GM23338 (cell line): ENCODE results near the gene SQSTM1. TPM values are rescaled to one million over a fixed set of nuclear protein-coding genes. Genes with fewer than 3 reads are reported as not detected.

Experiments
- ATAC-seq: fragments of 200-7000 bp; cut with Tn5 transposase; 3 replicates; pipeline ENCODE4 v1.9.1; 2020
- DNase-seq: peaks from one replicate; pipeline ENCODE4 v3.0.0-alpha.2; 2015; ENCODE audit warnings: low spot score
- H2AFZ ChIP-seq: fragments of 200-600 bp; sonication (generic); 2 replicates; pipeline ENCODE4 v1.8.0; 2016; ENCODE audit warnings: antibody characterized with exemption, mild to moderate bottlenecking, moderate library complexity
- H3F3A ChIP-seq: fragments of 200-600 bp; sonication (generic); replicated peaks from 2 replicates; pipeline ENCODE4 v1.8.0; 2017; ENCODE audit warnings: antibody characterized with exemption, mixed run types, low read depth
- H3K27ac ChIP-seq: fragments of 200-600 bp; sonication (generic); 2 replicates; pipeline ENCODE4 v1.6.1; 2016; ENCODE audit warnings: low read depth
- H3K27me3 ChIP-seq: fragments of 200-600 bp; sonication (generic); 2 replicates; pipeline ENCODE4 v1.8.0; 2016; ENCODE audit warnings: mild to moderate bottlenecking, mixed run types, moderate library complexity; ENCODE audit not compliant: insufficient read depth
- H3K36me3 ChIP-seq: fragments of 200-600 bp; sonication (generic); 2 replicates; pipeline ENCODE4 v1.8.0; 2016; ENCODE audit warnings: mild to moderate bottlenecking; ENCODE audit not compliant: insufficient read depth
- H3K4me1 ChIP-seq: fragments of 200-600 bp; sonication (generic); 2 replicates; pipeline ENCODE4 v1.8.0; 2016; ENCODE audit warnings: mild to moderate bottlenecking, moderate library complexity; ENCODE audit not compliant: insufficient read depth
- H3K4me2 ChIP-seq: fragments of 200-600 bp; sonication (generic); 2 replicates; pipeline ENCODE4 v1.7.1; 2017; ENCODE audit warnings: mixed run types
- H3K4me3 ChIP-seq: fragments of 200-600 bp; sonication (generic); 2 replicates; pipeline ENCODE4 v1.6.1; 2016; ENCODE audit warnings: mixed run types
- H3K79me2 ChIP-seq: fragments of 200-600 bp; sonication (generic); replicated peaks from 2 replicates; pipeline ENCODE4 v1.8.0; 2017; ENCODE audit warnings: mild to moderate bottlenecking; ENCODE audit not compliant: insufficient read depth
- H3K9me2 ChIP-seq: fragments of 200-600 bp; sonication (generic); 2 replicates; pipeline ENCODE4 v1.8.0; 2017; ENCODE audit not compliant: insufficient read depth
- H4K20me1 ChIP-seq: fragments of 200-600 bp; sonication (generic); replicated peaks from 2 replicates; pipeline ENCODE4 v1.8.0; 2017; ENCODE audit warnings: mild to moderate bottlenecking; ENCODE audit not compliant: insufficient read depth
- H3K27ac Mint-ChIP-seq: 2 replicates; pipeline ENCODE4 v1.8.0; 2020; ENCODE audit warnings: inconsistent platforms, mild to moderate bottlenecking, moderate library complexity, mixed read lengths
- H3K27me3 Mint-ChIP-seq: 3 replicates; pipeline ENCODE4 v1.8.0; 2022; ENCODE audit warnings: low read depth, mild to moderate bottlenecking, moderate library complexity, mixed read lengths, inconsistent platforms; ENCODE audit not compliant: insufficient read depth, poor library complexity
- H3K36me3 Mint-ChIP-seq: 3 replicates; pipeline ENCODE4 v1.8.0; 2021; ENCODE audit warnings: low read depth, mild to moderate bottlenecking, inconsistent platforms, moderate library complexity, mixed read lengths
- H3K4me1 Mint-ChIP-seq: 3 replicates; pipeline ENCODE4 v1.8.0; 2020; ENCODE audit warnings: mild to moderate bottlenecking, inconsistent platforms, mixed read lengths
- H3K4me3 Mint-ChIP-seq: 3 replicates; pipeline ENCODE4 v1.8.0; 2021; ENCODE audit warnings: moderate library complexity, mild to moderate bottlenecking, inconsistent platforms, mixed read lengths
- H3K9me3 Mint-ChIP-seq: 3 replicates; pipeline ENCODE4 v1.8.0; 2020; ENCODE audit warnings: moderate library complexity, mild to moderate bottlenecking, inconsistent platforms, mixed read lengths
- CREB1 ChIP-seq: fragments of 250-450 bp; sonication (Bioruptor Pico); IDR thresholded peaks from 2 replicates; pipeline ENCODE4 v1.5.0; 2020; ENCODE audit warnings: low read depth, mild to moderate bottlenecking, moderate library complexity
- POLR2AphosphoS5 ChIP-seq: IDR thresholded peaks from 2 replicates; pipeline ENCODE4 v1.6.1; 2016; ENCODE audit warnings: antibody characterized with exemption, low read depth
- ZNF331 ChIP-seq: fragments of 250-450 bp; sonication (Bioruptor Pico); IDR thresholded peaks from 2 replicates; pipeline ENCODE4 v1.5.0; 2020; ENCODE audit warnings: low read depth, mild to moderate bottlenecking, moderate library complexity
- polyA plus RNA-seq: library from polyadenylated mRNA; unstranded; fragments of >200 nt; fragmentation: Nextera tagmentation; extraction: Ambion mirVana; gene quantifications from 2 replicates; pipeline ENCODE4 v1.2.1, GENCODE V29; 2016
- total RNA-seq: library from RNA; depleted of rRNA; stranded (reverse); fragments of >200 nt; shearing (Covaris generic); gene quantifications from 2 replicates; pipeline ENCODE4 v1.2.3, GENCODE V29; 2014
- TF ChIP-seq, protein P1 (sequence below), 2 experiments: fragments of 200-600 bp in 1 of 2; sonication (generic) in 1 of 2; conservative IDR thresholded peaks; 2 replicates each; pipeline versions ENCODE4 v1.5.1 to v1.6.1; 2016 to 2017; ENCODE audit warnings: antibody characterized with exemption in 2 of 2, low read depth in 2 of 2, mild to moderate bottlenecking in 2 of 2, moderate library complexity in 1 of 2
- TF ChIP-seq, protein P2 (sequence below): IDR thresholded peaks from 2 replicates; pipeline ENCODE4 v1.6.1; 2016; ENCODE audit warnings: antibody characterized with exemption

SQSTM1 gene
- total and polyA plus RNA-seq, 2 experiments from 2014 or later: 58.0 to 92.6 TPM

DNA sequence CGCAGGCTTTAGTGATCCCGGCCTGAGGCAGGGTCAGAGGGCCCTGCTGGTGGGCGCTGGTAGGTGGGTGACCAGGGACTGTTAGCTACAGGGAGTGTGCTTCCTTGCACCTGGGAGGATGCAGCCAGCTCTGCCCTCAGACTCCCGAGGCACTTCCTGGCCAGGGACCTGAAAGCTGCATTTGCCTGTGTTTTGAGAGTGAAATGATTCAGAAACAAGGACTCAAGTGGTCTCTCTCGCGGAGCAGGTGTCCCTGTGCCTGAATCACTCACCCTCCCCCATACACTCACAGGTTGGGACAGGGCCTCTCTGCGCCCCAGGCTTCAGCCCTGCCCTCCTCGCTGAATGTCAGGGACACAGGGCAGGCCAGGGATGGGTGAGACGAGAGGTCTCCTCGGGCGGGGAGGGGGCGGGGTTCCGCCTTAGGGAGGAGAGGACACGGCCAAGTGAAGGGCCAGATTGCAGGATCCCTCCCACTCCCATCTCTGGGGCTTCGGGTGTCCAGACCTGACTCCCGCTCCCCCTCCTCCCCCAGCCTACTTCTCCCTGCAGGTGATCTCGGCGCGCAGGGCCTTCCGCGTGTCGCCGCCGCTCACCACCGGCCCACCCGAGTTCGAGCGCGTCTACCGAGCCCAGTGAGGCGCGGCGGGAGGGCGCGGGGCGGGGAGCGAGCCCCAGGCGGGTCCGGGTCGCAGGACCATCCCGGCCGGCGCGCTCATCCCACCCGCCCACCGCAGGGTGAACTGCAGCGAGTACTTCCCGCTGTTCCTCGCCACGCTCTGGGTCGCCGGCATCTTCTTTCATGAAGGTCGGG is 25.4 kb upstream of the SQSTM1 start:
- Histone ChIP-seq H4K20me1 (no peaks in the 10 kb centered on the region; the same call in 1 of the 2 replicates), H3K4me1 (peaks cover 11% of the 10 kb centered on the region; the same call in 1 of the 2 replicates), H3K4me2 (peak overlapping the region; percentile 89), H3K27ac (no peak overlapping the region), H3K36me3 (no peaks in the 10 kb centered on the region; the same call in 1 of the 2 replicates), H3K27me3 (no peaks in the 10 kb centered on the region), H3K9me2 (no peaks in the 10 kb centered on the region), H2AFZ (peak overlapping the region; percentile 84), H3F3A (peaks cover 10% of the 10 kb centered on the region), H3K79me2 (no peaks in the 10 kb centered on the region), H3K4me3 (peak overlapping the region; percentile 84)
- peaks cover 13% of the 10 kb centered on the region; the same call in 2 of the 3 replicates for H3K4me1 Mint-ChIP-seq
- DNase-seq: peak; percentile 78
- peak; percentile 36 for ATAC-seq
- peaks cover 13% of the 10 kb centered on the region for H3K27me3 Mint-ChIP-seq
- TF ChIP-seq CREB1 (CRISPR knock-in tag) (no peak), ZNF331 (CRISPR knock-in tag) (no peak), POLR2AphosphoS5 (peak; percentile 28; the same call in 1 of the 2 replicates)
- no peak overlapping the region for H3K27ac Mint-ChIP-seq
- H3K4me3 Mint-ChIP-seq: peak overlapping the region; percentile 75
- H3K36me3 Mint-ChIP-seq: peaks cover 28% of the 10 kb centered on the region
- H3K9me3 Mint-ChIP-seq: no peaks in the 10 kb centered on the region

- TF ChIP-seq ZNF331 (CRISPR knock-in tag): no peak
- TF ChIP-seq, protein P1, sequence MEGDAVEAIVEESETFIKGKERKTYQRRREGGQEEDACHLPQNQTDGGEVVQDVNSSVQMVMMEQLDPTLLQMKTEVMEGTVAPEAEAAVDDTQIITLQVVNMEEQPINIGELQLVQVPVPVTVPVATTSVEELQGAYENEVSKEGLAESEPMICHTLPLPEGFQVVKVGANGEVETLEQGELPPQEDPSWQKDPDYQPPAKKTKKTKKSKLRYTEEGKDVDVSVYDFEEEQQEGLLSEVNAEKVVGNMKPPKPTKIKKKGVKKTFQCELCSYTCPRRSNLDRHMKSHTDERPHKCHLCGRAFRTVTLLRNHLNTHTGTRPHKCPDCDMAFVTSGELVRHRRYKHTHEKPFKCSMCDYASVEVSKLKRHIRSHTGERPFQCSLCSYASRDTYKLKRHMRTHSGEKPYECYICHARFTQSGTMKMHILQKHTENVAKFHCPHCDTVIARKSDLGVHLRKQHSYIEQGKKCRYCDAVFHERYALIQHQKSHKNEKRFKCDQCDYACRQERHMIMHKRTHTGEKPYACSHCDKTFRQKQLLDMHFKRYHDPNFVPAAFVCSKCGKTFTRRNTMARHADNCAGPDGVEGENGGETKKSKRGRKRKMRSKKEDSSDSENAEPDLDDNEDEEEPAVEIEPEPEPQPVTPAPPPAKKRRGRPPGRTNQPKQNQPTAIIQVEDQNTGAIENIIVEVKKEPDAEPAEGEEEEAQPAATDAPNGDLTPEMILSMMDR (conservative IDR thresholded peaks at IDR 0.05; ENCODE audit: low read depth in 2 of 2): peak in 1 of 2 experiments; percentile 75
- TF ChIP-seq CREB1 (CRISPR knock-in tag): peak; percentile 33; the same call in 1 of the 2 replicates
- TF ChIP-seq POLR2AphosphoS5: peak; percentile 51
- TF ChIP-seq, protein P2, sequence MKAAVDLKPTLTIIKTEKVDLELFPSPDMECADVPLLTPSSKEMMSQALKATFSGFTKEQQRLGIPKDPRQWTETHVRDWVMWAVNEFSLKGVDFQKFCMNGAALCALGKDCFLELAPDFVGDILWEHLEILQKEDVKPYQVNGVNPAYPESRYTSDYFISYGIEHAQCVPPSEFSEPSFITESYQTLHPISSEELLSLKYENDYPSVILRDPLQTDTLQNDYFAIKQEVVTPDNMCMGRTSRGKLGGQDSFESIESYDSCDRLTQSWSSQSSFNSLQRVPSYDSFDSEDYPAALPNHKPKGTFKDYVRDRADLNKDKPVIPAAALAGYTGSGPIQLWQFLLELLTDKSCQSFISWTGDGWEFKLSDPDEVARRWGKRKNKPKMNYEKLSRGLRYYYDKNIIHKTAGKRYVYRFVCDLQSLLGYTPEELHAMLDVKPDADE: no peak
- peaks cover 13% of the 10 kb centered on the region; the same call in 2 of the 3 replicates for H3K4me1 Mint-ChIP-seq
- Histone ChIP-seq H3K9me2 (no peaks in the 10 kb centered on the region), H3K4me2 (peak overlapping the region; percentile 89), H4K20me1 (no peaks in the 10 kb centered on the region; the same call in 1 of the 2 replicates), H3K27ac (no peak overlapping the region), H2AFZ (peak overlapping the region; percentile 84; the same call in 1 of the 2 replicates), H3K4me1 (peaks cover 11% of the 10 kb centered on the region; the same call in 1 of the 2 replicates), H3F3A (peaks cover 10% of the 10 kb centered on the region), H3K4me3 (peak overlapping the region; percentile 84), H3K36me3 (no peaks in the 10 kb centered on the region; the same call in 1 of the 2 replicates), H3K27me3 (no peaks in the 10 kb centered on the region), H3K79me2 (no peaks in the 10 kb centered on the region)
- peak overlapping the region; percentile 75 for H3K4me3 Mint-ChIP-seq
- peak; percentile 71 for ATAC-seq
- DNase-seq: peak; percentile 90
- H3K27me3 Mint-ChIP-seq: peaks cover 14% of the 10 kb centered on the region
- H3K27ac Mint-ChIP-seq: no peak overlapping the region
- peaks cover 28% of the 10 kb centered on the region for H3K36me3 Mint-ChIP-seq
- no peaks in the 10 kb centered on the region for H3K9me3 Mint-ChIP-seq
Measured at GRCh38 chr5:179795863-179796833, 24.6 kb upstream of the SQSTM1 start.
